HG03196 (cell line): ENCODE measurements around the gene EPB41L4B.
"Not testable (repeated sequence)": the region's sequence is repeated elsewhere in the genome, so short reads cannot be mapped to it uniquely, and the experiment has no call there.

Experiments used
- ATAC-seq: cut with Tn5 transposase; IDR thresholded peaks from one replicate; pipeline ENCODE4 v1.9.1; 2021; ENCODE audit not compliant: unreplicated experiment

EPB41L4B gene

GRCh38 chr9:109320742-109321448, at the start of gene EPB41L4B:
EPB41L4B (minus strand) TSS chr9:109321059; CDS start chr9:109320446, 613 bp downstream.
- ATAC-seq = peak; percentile 98

- ATAC-seq = peak; percentile 71
Observed at GRCh38 chr9:109369285-109369684, 48.4 kb upstream of the EPB41L4B start.

- ATAC-seq = no peak
Observed at GRCh38 chr9:109360771-109361170, 39.9 kb upstream of the EPB41L4B start.

GRCh38 chr9:109358968-109359603, 38.2 kb upstream of the EPB41L4B start:
- ATAC-seq = not testable (repeated sequence)

GRCh38 chr9:109355564-109356297, 34.9 kb upstream of the EPB41L4B start:
- ATAC-seq = no peak

- no peak for ATAC-seq
Observed at GRCh38 chr9:109354190-109354589, 33.3 kb upstream of the EPB41L4B start.

- ATAC-seq = no peak
Observed at GRCh38 chr9:109351032-109351431, 30.2 kb upstream of the EPB41L4B start.

- no peak for ATAC-seq
Observed at GRCh38 chr9:109349421-109349846, 28.6 kb upstream of the EPB41L4B start.

- ATAC-seq = no peak
Observed at GRCh38 chr9:109346904-109347303, 26.0 kb upstream of the EPB41L4B start.

- ATAC-seq = no peak
Observed at GRCh38 chr9:109344866-109345265, 24.0 kb upstream of the EPB41L4B start.

- ATAC-seq = no peak
Observed at GRCh38 chr9:109342878-109343277, 22.0 kb upstream of the EPB41L4B start.

- no peak for ATAC-seq
Observed at GRCh38 chr9:109341561-109341960, 20.7 kb upstream of the EPB41L4B start.

- ATAC-seq = not testable (repeated sequence)
Observed at GRCh38 chr9:109340979-109341378, 20.1 kb upstream of the EPB41L4B start.

GRCh38 chr9:109336409-109336808, 15.6 kb upstream of the EPB41L4B start:
- no peak for ATAC-seq

GRCh38 chr9:109335929-109336328, 15.1 kb upstream of the EPB41L4B start:
- ATAC-seq = no peak

GRCh38 chr9:109335121-109335520, 14.3 kb upstream of the EPB41L4B start:
- no peak for ATAC-seq

GRCh38 chr9:109331353-109331752, 10.5 kb upstream of the EPB41L4B start:
- ATAC-seq = no peak

- ATAC-seq = no peak
Observed at GRCh38 chr9:109329638-109330258, 8.9 kb upstream of the EPB41L4B start.

- ATAC-seq = no peak
Observed at GRCh38 chr9:109328978-109329637, 8.2 kb upstream of the EPB41L4B start.

- ATAC-seq = no peak
Observed at GRCh38 chr9:109325089-109325488, 4.2 kb upstream of the EPB41L4B start.

GRCh38 chr9:109323771-109324170, 2.9 kb upstream of the EPB41L4B start:
- no peak for ATAC-seq
